Epithelial cell of esophagus (primary cell): ENCODE results near the gene UPF1.
A peak's percentile ranks its signal among the peaks of the same experiment; 100 is the strongest.

Source experiments
- DNase-seq: peaks from one replicate; pipeline ENCODE4 v3.0.0; 2010; ENCODE audit warnings: low read depth
- H3K4me3 ChIP-seq: 2 replicates; pipeline ENCODE4 v1.5.1; 2011; ENCODE audit warnings: mild to moderate bottlenecking, low read length, control low read depth
- CTCF ChIP-seq: IDR thresholded peaks from 2 replicates; pipeline ENCODE4 v1.5.1; 2011; ENCODE audit warnings: low read depth, mild to moderate bottlenecking, low read length, control low read depth, inconsistent platforms; ENCODE audit not compliant: insufficient read depth; ENCODE audit errors: missing control alignments

Gene UPF1

GRCh38 chr19:18861917-18862316 lies 30.2 kb downstream of the UPF1 start:
- H3K4me3 ChIP-seq, result no peak overlapping the region
- TF ChIP-seq CTCF, result no peak
- DNase-seq, result no peak

GRCh38 chr19:18862976-18863842 lies 31.4 kb downstream of the UPF1 start:
- no peak overlapping the region for H3K4me3 ChIP-seq
- no peak for DNase-seq
- no peak for TF ChIP-seq CTCF

- TF ChIP-seq CTCF, result no peak
- H3K4me3 ChIP-seq, result no peak overlapping the region
These were observed 32.1 kb downstream of the UPF1 start for GRCh38 chr19:18863843-18864362.

GRCh38 chr19:18865106-18865972 lies 33.6 kb downstream of the UPF1 start:
- no peak for TF ChIP-seq CTCF
- peak; percentile 26 for DNase-seq
- no peak overlapping the region for H3K4me3 ChIP-seq

More at GRCh38 chr19:18863843-18864362, 32.1 kb downstream of the UPF1 start:
- no peak for DNase-seq

GRCh38 chr19:18865973-18866799 lies 34.4 kb downstream of the UPF1 start:
- H3K4me3 ChIP-seq, result no peak overlapping the region
- DNase-seq, result peak; percentile 68
- peak; percentile 64 for TF ChIP-seq CTCF

GRCh38 chr19:18866800-18867123 lies 35.0 kb downstream of the UPF1 start:
- DNase-seq, result no peak
- no peak for TF ChIP-seq CTCF
- H3K4me3 ChIP-seq, result no peak overlapping the region
